Measurements from ENCODE around the gene TMA7.
A peak's percentile ranks its signal among the peaks of the same experiment; 100 is the strongest.
"Not testable (repeated sequence)": the region's sequence is repeated elsewhere in the genome, so short reads cannot be mapped to it uniquely, and the experiment has no call there.

The TMA7 gene

DNA sequence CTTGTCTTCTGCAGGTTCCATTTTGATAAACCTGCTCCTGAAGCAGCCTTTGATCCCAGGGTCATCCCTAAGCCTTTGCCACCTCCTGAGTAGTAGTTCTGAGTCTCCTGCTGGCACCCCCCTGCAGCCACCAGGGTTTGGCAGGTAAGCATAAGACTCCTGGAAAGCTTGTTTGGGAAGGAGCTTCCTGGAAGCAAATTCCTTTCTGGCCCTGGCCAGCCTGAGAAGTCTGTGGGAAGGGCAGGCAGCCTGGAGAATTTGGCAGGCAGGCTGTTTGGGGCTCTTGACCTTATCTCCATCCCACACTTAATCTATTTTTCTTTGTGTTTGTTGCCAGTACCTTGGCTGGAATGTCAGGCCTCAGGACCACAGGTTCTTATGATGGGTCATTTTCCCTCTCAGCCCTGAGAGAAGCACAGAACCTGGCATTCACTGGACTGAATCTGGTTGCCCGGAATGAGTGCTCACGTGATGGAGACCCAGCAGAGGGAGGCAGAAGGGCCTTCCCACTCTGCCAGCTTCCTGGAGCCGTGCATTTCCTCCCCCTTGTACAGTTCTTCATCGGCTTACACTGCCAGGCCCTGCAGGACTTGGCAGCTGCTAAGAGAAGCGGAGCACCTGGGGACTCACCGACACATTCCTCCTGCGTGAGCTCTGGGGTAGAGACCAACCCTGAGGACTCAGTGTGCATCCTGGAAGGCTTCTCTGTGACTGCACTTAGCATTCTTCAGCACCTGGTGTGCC is 19.9 kb downstream of the TMA7 start (continued):
- TF ChIP-seq ZNF394 (tag by site-specific recombination; IDR thresholded peaks at IDR 0.05; ENCODE audit: borderline replicate concordance) (no peak), SCRT2 (tag by site-specific recombination; IDR thresholded peaks at IDR 0.05) (no peak), OSR2 (tag by site-specific recombination; IDR thresholded peaks at IDR 0.05) (no peak), ZNF140 (tag by site-specific recombination; IDR thresholded peaks at IDR 0.05) (no peak)
- TF ChIP-seq, protein P1, sequence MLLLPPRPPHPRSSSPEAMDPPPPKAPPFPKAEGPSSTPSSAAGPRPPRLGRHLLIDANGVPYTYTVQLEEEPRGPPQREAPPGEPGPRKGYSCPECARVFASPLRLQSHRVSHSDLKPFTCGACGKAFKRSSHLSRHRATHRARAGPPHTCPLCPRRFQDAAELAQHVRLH (tag by site-specific recombination; IDR thresholded peaks at IDR 0.05) = no peak
- TF ChIP-seq, protein P2, sequence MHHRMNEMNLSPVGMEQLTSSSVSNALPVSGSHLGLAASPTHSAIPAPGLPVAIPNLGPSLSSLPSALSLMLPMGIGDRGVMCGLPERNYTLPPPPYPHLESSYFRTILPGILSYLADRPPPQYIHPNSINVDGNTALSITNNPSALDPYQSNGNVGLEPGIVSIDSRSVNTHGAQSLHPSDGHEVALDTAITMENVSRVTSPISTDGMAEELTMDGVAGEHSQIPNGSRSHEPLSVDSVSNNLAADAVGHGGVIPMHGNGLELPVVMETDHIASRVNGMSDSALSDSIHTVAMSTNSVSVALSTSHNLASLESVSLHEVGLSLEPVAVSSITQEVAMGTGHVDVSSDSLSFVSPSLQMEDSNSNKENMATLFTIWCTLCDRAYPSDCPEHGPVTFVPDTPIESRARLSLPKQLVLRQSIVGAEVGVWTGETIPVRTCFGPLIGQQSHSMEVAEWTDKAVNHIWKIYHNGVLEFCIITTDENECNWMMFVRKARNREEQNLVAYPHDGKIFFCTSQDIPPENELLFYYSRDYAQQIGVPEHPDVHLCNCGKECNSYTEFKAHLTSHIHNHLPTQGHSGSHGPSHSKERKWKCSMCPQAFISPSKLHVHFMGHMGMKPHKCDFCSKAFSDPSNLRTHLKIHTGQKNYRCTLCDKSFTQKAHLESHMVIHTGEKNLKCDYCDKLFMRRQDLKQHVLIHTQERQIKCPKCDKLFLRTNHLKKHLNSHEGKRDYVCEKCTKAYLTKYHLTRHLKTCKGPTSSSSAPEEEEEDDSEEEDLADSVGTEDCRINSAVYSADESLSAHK (tag by site-specific recombination; IDR thresholded peaks at IDR 0.05) = no peak

DNA sequence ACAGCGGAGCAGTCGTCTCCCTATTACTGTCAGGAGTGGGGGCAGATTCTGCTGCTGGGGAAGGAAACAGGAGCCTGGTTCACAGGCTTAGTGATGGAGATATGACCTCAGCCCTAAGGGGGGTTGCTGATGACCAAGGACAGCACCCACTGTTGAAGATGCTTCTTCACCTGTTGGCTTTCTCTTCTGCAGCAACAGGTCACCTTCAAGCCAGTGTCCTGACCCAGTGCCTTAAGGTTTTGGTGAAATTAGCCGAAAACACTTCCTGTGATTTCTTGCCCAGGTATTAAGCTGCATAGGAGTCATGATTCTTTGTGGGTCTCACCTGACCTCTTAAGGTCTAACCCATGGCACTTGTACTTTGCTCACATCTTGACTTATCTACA is 20.5 kb downstream of the TMA7 start:
- Histone ChIP-seq H3K36me3 (ENCODE audit: control insufficient read depth in 2 of 2, insufficient read depth in 1 of 2, low read length in 2 of 2) (peaks cover 7 to 82% of the 10 kb centered on the region in 2 experiments; a peak in 2 of 3 replicates), H3K4me1 (ENCODE audit: control insufficient read depth, insufficient read depth, low read length) (no peaks in the 10 kb centered on the region), H3K27ac (ENCODE audit: extremely low read depth, low read depth, low read length) (no peak overlapping the region), H3K4me3 (ENCODE audit: low read depth, low read length) (no peak overlapping the region), H3K9me3 (ENCODE audit: control insufficient read depth, insufficient read depth, low read depth, low read length) (no peaks in the 10 kb centered on the region)
- ChIA-PET CTCF (no interaction called here), POLR2A (no interaction called here)
- TF ChIP-seq SCRT1 (tag by site-specific recombination; IDR thresholded peaks at IDR 0.05; ENCODE audit: borderline replicate concordance) = peak; percentile 75
- peak; percentile 86 for TF ChIP-seq SCRT2 (tag by site-specific recombination; IDR thresholded peaks at IDR 0.05)
- TF ChIP-seq KLF8 (tag by site-specific recombination; IDR thresholded peaks at IDR 0.05) = no peak

DNA sequence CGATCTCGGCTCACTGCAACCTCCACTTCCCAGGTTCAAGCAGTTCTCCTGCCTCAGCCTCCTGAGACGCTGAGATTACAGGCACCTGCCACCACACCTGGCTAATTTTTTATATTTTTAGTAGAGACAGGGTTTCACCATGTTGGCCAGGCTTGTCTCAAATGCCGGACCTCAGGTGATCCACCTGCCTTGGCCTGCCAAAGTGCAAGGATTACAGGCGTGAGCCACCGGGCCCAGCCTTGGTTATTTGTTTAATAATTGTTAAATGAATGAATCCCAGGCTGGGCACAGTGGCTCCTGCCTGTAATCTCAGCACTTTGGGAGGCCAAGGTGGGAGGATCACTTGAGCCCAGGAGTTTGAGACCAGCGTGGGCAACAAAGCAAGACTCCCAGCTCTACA is 21.7 kb downstream of the TMA7 start:
- not testable (repeated sequence) for H3K4me1 ChIP-seq (ENCODE audit: control insufficient read depth, insufficient read depth, low read length); H3K4me3 ChIP-seq (ENCODE audit: low read depth, low read length); H3K9me3 ChIP-seq (ENCODE audit: control insufficient read depth, insufficient read depth, low read depth, low read length); H3K27ac ChIP-seq (ENCODE audit: extremely low read depth, low read depth, low read length)
- ChIA-PET POLR2A (interaction anchor here (1.2 kb wide), 1 partner anchor 16 kb away, joined by 3 read pairs; the partner anchor contains the start of gene ATRIP), CTCF (interaction anchor here (0.6 kb wide), 2 partner anchors 46 to 814 kb away, joined by 3 read pairs; no protein-coding TSS in a partner anchor)
- H3K36me3 ChIP-seq (ENCODE audit: control insufficient read depth in 2 of 2, insufficient read depth in 1 of 2, low read length in 2 of 2) = peaks cover 0 to 77% of the 10 kb centered on the region in 2 experiments; a peak in 2 of 3 replicates

DNA sequence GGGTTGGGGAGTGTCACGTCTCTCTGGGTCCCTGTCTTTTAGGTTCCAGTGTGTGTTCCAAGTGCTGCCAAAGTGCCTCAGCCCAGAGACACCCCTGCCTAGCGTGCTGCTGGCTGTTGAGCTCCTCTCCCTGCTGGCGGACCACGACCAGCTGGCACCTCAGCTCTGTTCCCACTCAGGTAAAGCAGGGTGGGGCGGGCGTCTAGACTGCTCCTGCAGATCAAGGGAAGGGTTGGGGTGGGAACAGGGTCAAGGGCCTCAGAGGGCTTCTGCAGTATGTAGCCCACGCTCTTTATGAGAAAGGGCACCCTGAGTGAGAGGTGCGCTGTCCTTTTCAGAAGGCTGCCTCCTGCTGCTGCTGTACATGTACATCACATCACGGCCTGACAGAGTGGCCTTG is 23.6 kb downstream of the TMA7 start:
- H3K36me3 ChIP-seq (ENCODE audit: control insufficient read depth in 2 of 2, insufficient read depth in 1 of 2, low read length in 2 of 2) = peaks cover 0 to 81% of the 10 kb centered on the region in 2 experiments; a peak in 1 of 3 replicates
- no peak overlapping the region for H3K4me3 ChIP-seq (ENCODE audit: low read depth, low read length)
- ChIA-PET POLR2A (no interaction called here), CTCF (interaction anchor here (0.9 to 2.7 kb wide), 3 partner anchors 28 to 63 kb away, joined by 3 to 6 read pairs (median 4); no protein-coding TSS in a partner anchor)
- no peak for TF ChIP-seq YY2 (tag by site-specific recombination; IDR thresholded peaks at IDR 0.05)
- TF ChIP-seq, protein P3, sequence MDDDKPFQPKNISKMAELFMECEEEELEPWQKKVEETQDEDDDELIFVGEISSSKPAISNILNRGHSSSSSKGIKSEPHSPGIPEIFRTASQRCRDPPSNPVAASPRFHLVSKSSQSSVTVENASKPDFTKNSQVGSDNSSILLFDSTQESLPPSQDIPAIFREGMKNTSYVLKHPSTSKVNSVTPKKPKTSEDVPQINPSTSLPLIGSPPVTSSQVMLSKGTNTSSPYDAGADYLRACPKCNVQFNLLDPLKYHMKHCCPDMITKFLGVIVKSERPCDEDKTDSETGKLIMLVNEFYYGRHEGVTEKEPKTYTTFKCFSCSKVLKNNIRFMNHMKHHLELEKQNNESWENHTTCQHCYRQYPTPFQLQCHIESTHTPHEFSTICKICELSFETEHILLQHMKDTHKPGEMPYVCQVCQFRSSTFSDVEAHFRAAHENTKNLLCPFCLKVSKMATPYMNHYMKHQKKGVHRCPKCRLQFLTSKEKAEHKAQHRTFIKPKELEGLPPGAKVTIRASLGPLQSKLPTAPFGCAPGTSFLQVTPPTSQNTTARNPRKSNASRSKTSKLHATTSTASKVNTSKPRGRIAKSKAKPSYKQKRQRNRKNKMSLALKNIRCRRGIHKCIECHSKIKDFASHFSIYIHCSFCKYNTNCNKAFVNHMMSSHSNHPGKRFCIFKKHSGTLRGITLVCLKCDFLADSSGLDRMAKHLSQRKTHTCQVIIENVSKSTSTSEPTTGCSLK (tag by site-specific recombination; IDR thresholded peaks at IDR 0.05) = no peak
- TF ChIP-seq ZNF184 (tag by site-specific recombination; IDR thresholded peaks at IDR 0.05) = no peak
- TF ChIP-seq ZBTB48 (tag by site-specific recombination; IDR thresholded peaks at IDR 0.05) = no peak
- TF ChIP-seq ZNF548 (tag by site-specific recombination; IDR thresholded peaks at IDR 0.05) = no peak
- TF ChIP-seq, protein P4, sequence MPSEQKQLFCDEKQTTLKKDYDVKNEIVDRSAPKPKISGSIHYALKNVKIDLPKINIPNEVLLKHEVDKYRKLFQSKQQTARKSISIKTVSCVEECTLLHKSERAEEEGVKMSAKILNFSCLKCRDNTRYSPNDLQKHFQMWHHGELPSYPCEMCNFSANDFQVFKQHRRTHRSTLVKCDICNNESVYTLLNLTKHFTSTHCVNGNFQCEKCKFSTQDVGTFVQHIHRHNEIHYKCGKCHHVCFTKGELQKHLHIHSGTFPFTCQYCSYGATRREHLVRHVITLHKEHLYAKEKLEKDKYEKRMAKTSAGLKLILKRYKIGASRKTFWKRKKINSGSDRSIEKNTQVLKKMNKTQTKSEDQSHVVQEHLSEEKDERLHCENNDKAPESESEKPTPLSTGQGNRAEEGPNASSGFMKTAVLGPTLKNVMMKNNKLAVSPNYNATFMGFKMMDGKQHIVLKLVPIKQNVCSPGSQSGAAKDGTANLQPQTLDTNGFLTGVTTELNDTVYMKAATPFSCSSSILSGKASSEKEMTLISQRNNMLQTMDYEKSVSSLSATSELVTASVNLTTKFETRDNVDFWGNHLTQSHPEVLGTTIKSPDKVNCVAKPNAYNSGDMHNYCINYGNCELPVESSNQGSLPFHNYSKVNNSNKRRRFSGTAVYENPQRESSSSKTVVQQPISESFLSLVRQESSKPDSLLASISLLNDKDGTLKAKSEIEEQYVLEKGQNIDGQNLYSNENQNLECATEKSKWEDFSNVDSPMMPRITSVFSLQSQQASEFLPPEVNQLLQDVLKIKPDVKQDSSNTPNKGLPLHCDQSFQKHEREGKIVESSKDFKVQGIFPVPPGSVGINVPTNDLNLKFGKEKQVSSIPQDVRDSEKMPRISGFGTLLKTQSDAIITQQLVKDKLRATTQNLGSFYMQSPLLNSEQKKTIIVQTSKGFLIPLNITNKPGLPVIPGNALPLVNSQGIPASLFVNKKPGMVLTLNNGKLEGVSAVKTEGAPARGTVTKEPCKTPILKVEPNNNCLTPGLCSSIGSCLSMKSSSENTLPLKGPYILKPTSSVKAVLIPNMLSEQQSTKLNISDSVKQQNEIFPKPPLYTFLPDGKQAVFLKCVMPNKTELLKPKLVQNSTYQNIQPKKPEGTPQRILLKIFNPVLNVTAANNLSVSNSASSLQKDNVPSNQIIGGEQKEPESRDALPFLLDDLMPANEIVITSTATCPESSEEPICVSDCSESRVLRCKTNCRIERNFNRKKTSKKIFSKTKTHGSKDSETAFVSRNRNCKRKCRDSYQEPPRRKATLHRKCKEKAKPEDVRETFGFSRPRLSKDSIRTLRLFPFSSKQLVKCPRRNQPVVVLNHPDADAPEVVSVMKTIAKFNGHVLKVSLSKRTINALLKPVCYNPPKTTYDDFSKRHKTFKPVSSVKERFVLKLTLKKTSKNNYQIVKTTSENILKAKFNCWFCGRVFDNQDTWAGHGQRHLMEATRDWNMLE (tag by site-specific recombination; conservative IDR thresholded peaks at IDR 0.05; ENCODE audit: low read depth) = no peak
- no peak for TF ChIP-seq ZNF585B (tag by site-specific recombination; IDR thresholded peaks at IDR 0.05)
- no peak for TF ChIP-seq ZNF341 (tag by site-specific recombination; IDR thresholded peaks at IDR 0.05; ENCODE audit: low read depth)
- no peak for TF ChIP-seq ZFP41 (tag by site-specific recombination; IDR thresholded peaks at IDR 0.05; ENCODE audit: borderline replicate concordance)
- no peaks in the 10 kb centered on the region for H3K4me1 ChIP-seq (ENCODE audit: control insufficient read depth, insufficient read depth, low read length)
- H3K9me3 ChIP-seq (ENCODE audit: control insufficient read depth, insufficient read depth, low read depth, low read length) = no peaks in the 10 kb centered on the region
- no peak overlapping the region for H3K27ac ChIP-seq (ENCODE audit: extremely low read depth, low read depth, low read length)
